OCI-LY7 (cell line): ENCODE measurements around the gene CFLAR. TPM values are rescaled to one million over a fixed set of nuclear protein-coding genes. Genes with fewer than 3 reads are reported as not detected.

Experiments used
- BruUV-seq: library from RNA; stranded (reverse); fragments of 400-500 nt; replicated peaks from 2 replicates; lab custom pipeline; 2021; lab: Mats Ljungman, UMichigan
- CTCF ChIA-PET: fragments of 300-600 bp; sonication (Branson Sonifier 250); formaldehyde crosslinking; loops from one replicate; lab custom pipeline; 2022; ENCODE audit warnings: antibody characterized with exemption; ENCODE audit not compliant: unreplicated experiment; lab: Charles Lee
- POLR2A ChIA-PET: fragments of 300-600 bp; sonication (Branson Sonifier 250); formaldehyde crosslinking; loops from one replicate; lab custom pipeline; 2022; ENCODE audit warnings: antibody characterized with exemption; lab: Charles Lee
- DNase-seq: peaks from one replicate; pipeline ENCODE4 v3.0.0-alpha.2; 2015; ENCODE audit warnings: low spot score
- H2AFZ ChIP-seq: fragments of 200-600 bp; sonication (generic), shearing (Covaris generic); 2 replicates; pipeline ENCODE4 v1.6.1; 2014; ENCODE audit warnings: mild to moderate bottlenecking, antibody characterized with exemption, low read length, moderate library complexity
- H3K27ac ChIP-seq: fragments of 200-600 bp; sonication (generic); 2 replicates; pipeline ENCODE4 v1.5.1; 2014; ENCODE audit warnings: mixed run types, low read depth, mild to moderate bottlenecking, moderate library complexity, low read length, inconsistent platforms; ENCODE audit not compliant: poor library complexity, severe bottlenecking
- H3K36me3 ChIP-seq: fragments of 200-600 bp; sonication (generic); 2 replicates; pipeline ENCODE4 v1.6.1; 2014; ENCODE audit warnings: mild to moderate bottlenecking, antibody characterized with exemption, low read length, moderate library complexity, mixed read lengths; ENCODE audit not compliant: insufficient read depth
- H3K4me1 ChIP-seq: fragments of 200-600 bp; sonication (generic); 2 replicates; pipeline ENCODE4 v1.5.1; 2014; ENCODE audit warnings: mild to moderate bottlenecking, low read length; ENCODE audit not compliant: insufficient read depth, poor library complexity, severe bottlenecking
- H3K4me2 ChIP-seq: fragments of 200-600 bp; sonication (generic); 2 replicates; pipeline ENCODE4 v1.6.1; 2014; ENCODE audit warnings: mild to moderate bottlenecking, low read length
- H3K4me3 ChIP-seq: fragments of 200-600 bp; sonication (generic); 2 replicates; pipeline ENCODE4 v1.5.1; 2014; ENCODE audit warnings: mild to moderate bottlenecking, low read depth, low read length; ENCODE audit not compliant: poor library complexity, severe bottlenecking
- H3K79me2 ChIP-seq: fragments of 200-600 bp; sonication (generic); 2 replicates; pipeline ENCODE4 v1.6.1; 2016; ENCODE audit warnings: low read depth, mild to moderate bottlenecking, low read length, moderate library complexity, mixed read lengths; ENCODE audit not compliant: insufficient read depth
- H3K9me2 ChIP-seq: fragments of 200-600 bp; sonication (generic); 2 replicates; pipeline ENCODE4 v1.6.1; 2016; ENCODE audit warnings: mild to moderate bottlenecking, low read length, mixed read lengths; ENCODE audit not compliant: insufficient read depth
- H3K9me3 ChIP-seq: fragments of 200-600 bp; sonication (generic); 2 replicates; pipeline ENCODE4 v1.6.1; 2014; ENCODE audit warnings: mild to moderate bottlenecking, mixed run types, low read length, mixed read lengths
- H4K20me1 ChIP-seq: fragments of 200-600 bp; sonication (generic); 2 replicates; pipeline ENCODE4 v1.6.1; 2014; ENCODE audit warnings: mild to moderate bottlenecking, antibody characterized with exemption, low read length, moderate library complexity, mixed read lengths; ENCODE audit not compliant: insufficient read depth
- EZH2phosphoT487 ChIP-seq: fragments of 200-600 bp; sonication (generic); IDR thresholded peaks from 2 replicates; pipeline ENCODE4 v1.6.1; 2018; ENCODE audit warnings: low read depth, borderline replicate concordance, mild to moderate bottlenecking, mixed run types, antibody characterized with exemption, low read length, moderate library complexity, mixed read lengths
- intact Hi-C: fragments of 100-400 bp; cut with micrococcal nuclease; formaldehyde crosslinking; loops from one replicate; pipeline ENCODE4 v1.10.0; 2022; ENCODE audit not compliant: unreplicated experiment
- total RNA-seq, 2 experiments: library from RNA; depleted of rRNA in 1 of 2; stranded (reverse); fragments of >200 nt in 1 of 2; shearing (Covaris generic) in 1 of 2; gene quantifications; 2 replicates each; pipeline ENCODE4 v1.2.3, GENCODE V29; 2014 to 2022
- TF ChIP-seq, protein P1 (sequence below): fragments of 200-600 bp; sonication (generic); conservative IDR thresholded peaks from 2 replicates; pipeline ENCODE4 v1.5.1; 2014; ENCODE audit warnings: mild to moderate bottlenecking, antibody characterized with exemption, low read length, moderate library complexity, mixed read lengths

The CFLAR gene
- total RNA-seq, 2 experiments from 2014 or later: 42.8 to 82.5 TPM

DNA sequence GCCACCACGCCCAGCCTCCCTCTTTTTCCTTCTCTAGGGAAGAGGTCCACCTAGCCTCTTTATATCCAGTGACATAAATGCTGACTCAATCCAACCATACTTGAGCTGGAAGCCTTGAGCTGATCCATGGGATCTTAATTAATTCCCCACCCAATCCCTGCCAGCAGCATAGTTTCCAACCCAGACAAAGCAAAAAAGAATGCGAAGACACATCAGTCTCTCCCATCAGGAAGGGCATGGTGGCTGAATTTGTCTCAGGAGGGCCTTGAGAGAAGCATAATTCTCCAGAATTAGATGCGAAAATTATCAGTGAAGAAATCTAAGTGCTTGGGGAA, 89.5 kb downstream of the CFLAR start:
- ChIA-PET POLR2A (interaction anchor here (0.7 kb wide), 1 partner anchor 159 kb away, joined by 3 read pairs; no protein-coding TSS in a partner anchor), CTCF (no interaction called here)
- TF ChIP-seq, protein P1, sequence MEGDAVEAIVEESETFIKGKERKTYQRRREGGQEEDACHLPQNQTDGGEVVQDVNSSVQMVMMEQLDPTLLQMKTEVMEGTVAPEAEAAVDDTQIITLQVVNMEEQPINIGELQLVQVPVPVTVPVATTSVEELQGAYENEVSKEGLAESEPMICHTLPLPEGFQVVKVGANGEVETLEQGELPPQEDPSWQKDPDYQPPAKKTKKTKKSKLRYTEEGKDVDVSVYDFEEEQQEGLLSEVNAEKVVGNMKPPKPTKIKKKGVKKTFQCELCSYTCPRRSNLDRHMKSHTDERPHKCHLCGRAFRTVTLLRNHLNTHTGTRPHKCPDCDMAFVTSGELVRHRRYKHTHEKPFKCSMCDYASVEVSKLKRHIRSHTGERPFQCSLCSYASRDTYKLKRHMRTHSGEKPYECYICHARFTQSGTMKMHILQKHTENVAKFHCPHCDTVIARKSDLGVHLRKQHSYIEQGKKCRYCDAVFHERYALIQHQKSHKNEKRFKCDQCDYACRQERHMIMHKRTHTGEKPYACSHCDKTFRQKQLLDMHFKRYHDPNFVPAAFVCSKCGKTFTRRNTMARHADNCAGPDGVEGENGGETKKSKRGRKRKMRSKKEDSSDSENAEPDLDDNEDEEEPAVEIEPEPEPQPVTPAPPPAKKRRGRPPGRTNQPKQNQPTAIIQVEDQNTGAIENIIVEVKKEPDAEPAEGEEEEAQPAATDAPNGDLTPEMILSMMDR: no peak
- TF ChIP-seq EZH2phosphoT487: no peak
- no peaks in the 10 kb centered on the region for H3K36me3 ChIP-seq
- H3K27ac ChIP-seq: no peak overlapping the region
- H3K9me2 ChIP-seq: no peaks in the 10 kb centered on the region
- no peaks in the 10 kb centered on the region for H4K20me1 ChIP-seq
- intact Hi-C loops: no loop called here
- BruUV-seq: no TSS peak
- H3K9me3 ChIP-seq: no peaks in the 10 kb centered on the region
- H3K79me2 ChIP-seq: no peaks in the 10 kb centered on the region
- peaks cover 23% of the 10 kb centered on the region for H3K4me1 ChIP-seq
- no peak overlapping the region for H2AFZ ChIP-seq
- H3K4me3 ChIP-seq: no peak overlapping the region
- no peak overlapping the region for H3K4me2 ChIP-seq
- no peak for DNase-seq

DNA sequence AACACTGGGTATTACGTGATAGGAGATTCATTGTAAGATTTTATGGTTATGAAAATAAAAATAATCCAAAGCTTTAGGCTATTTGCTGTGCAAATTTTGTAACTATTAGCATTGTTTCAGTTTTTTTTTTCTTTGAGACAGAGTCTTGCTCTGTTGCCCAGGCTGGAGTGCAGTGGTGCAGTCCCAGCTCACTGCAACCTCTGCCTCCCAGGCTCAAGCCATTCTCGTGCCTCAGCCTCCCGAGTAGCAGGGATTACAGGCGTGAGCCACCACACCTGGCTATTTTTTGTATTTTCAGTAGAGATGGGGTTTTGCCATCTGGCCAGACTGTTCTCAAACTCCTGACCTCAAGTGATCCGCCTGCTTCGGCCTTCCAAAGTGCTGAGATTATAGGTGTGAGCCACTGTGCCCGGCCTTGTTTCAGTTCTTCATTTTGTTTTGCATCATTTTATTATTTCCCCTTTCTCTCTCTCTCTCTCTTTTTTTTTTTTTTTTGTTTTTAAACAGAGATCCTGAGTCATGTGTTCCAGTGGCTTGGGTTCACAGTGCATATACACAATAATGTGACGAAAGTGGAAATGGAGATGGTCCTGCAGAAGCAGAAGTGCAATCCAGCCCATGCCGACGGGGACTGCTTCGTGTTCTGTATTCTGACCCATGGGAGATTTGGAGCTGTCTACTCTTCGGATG, 92.7 kb downstream of the CFLAR start:
- peak; percentile 57 for DNase-seq
- Histone ChIP-seq H2AFZ (no peak overlapping the region), H3K4me1 (peaks cover 23% of the 10 kb centered on the region), H3K4me2 (peak overlapping the region; percentile 30), H3K9me3 (no peaks in the 10 kb centered on the region), H4K20me1 (no peaks in the 10 kb centered on the region), H3K9me2 (no peaks in the 10 kb centered on the region), H3K36me3 (no peaks in the 10 kb centered on the region), H3K79me2 (no peaks in the 10 kb centered on the region), H3K4me3 (no peak overlapping the region), H3K27ac (no peak overlapping the region)
- BruUV-seq: no TSS peak
- intact Hi-C loops: no loop called here
- ChIA-PET POLR2A (interaction anchor here (0.7 kb wide), 2 partner anchors 182 to 759 kb away, joined by 3 to 5 read pairs; no protein-coding TSS in a partner anchor), CTCF (no interaction called here)
- TF ChIP-seq EZH2phosphoT487: no peak
- TF ChIP-seq, protein P1: no peak

DNA sequence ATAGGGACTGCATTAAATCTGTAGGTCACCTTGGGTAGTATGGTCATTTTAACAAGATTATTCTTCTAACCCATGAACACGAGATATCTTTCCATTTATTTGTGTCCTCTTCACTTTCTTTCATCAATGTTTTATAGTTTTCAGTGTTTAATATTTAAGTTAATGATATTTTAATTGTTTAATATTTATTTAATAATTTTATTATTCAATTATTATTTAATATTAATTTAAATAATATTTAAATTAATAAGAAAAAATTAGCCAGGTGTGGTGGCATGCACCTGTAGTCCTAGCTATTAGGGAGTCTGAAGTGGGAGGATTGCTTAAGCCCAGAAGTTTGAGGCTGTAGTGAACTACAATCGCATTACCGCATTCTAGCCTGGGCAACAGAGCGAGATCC, 100.0 kb downstream of the CFLAR start:
- intact Hi-C loops: no loop called here
- BruUV-seq: no TSS peak
- POLR2A ChIA-PET: no interaction called here
- no peak for DNase-seq
- Histone ChIP-seq H3K4me2 (no peak overlapping the region), H3K79me2 (no peaks in the 10 kb centered on the region), H3K4me3 (no peak overlapping the region), H3K27ac (no peak overlapping the region), H3K9me3 (no peaks in the 10 kb centered on the region), H3K9me2 (no peaks in the 10 kb centered on the region), H3K4me1 (peaks cover 10% of the 10 kb centered on the region), H3K36me3 (no peaks in the 10 kb centered on the region), H2AFZ (no peak overlapping the region), H4K20me1 (no peaks in the 10 kb centered on the region)
- TF ChIP-seq EZH2phosphoT487: no peak
- TF ChIP-seq, protein P1: no peak
- CTCF ChIA-PET: no interaction called here
